ENCODE data around the gene ROBO1. TPM values are rescaled to one million over a fixed set of nuclear protein-coding genes. Genes with fewer than 3 reads are reported as not detected.

The ROBO1 gene
- total RNA-seq, 1 donor from 2014 or later: 3.1 TPM

DNA sequence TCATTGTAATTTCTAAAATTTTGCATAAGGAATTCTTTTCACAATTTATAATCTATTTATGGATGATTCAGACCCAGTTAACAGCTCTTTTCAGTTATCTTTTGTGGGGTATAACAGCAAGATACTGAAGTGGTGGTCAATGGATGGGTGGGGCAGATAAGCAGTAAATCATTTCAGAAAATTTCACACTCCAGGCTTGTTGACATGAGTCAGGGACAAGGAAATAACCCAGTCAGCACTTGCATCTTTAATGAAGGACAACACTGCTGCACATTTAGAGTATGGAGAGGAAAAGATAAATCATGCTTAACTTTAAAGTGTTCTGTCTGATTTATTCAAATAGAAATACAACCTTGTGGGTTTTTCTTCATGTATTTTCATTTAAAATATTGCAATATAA, 181.6 kb downstream of the ROBO1 start:
- Mint-ChIP-seq H3K27me3 (no peaks in the 10 kb centered on the region), H3K27ac (no peak overlapping the region), H3K4me1 (no peaks in the 10 kb centered on the region), H3K36me3 (ENCODE audit: low read depth) (no peaks in the 10 kb centered on the region), H3K9me3 (no peaks in the 10 kb centered on the region), H3K4me3 (no peak overlapping the region)
- ATAC-seq (ENCODE audit: low read depth) (no peak), DNase-seq (no peak)
- intact Hi-C loops (cut with micrococcal nuclease): no loop called here
- TF ChIP-seq, protein P1, sequence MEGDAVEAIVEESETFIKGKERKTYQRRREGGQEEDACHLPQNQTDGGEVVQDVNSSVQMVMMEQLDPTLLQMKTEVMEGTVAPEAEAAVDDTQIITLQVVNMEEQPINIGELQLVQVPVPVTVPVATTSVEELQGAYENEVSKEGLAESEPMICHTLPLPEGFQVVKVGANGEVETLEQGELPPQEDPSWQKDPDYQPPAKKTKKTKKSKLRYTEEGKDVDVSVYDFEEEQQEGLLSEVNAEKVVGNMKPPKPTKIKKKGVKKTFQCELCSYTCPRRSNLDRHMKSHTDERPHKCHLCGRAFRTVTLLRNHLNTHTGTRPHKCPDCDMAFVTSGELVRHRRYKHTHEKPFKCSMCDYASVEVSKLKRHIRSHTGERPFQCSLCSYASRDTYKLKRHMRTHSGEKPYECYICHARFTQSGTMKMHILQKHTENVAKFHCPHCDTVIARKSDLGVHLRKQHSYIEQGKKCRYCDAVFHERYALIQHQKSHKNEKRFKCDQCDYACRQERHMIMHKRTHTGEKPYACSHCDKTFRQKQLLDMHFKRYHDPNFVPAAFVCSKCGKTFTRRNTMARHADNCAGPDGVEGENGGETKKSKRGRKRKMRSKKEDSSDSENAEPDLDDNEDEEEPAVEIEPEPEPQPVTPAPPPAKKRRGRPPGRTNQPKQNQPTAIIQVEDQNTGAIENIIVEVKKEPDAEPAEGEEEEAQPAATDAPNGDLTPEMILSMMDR (IDR thresholded peaks at IDR 0.05): no peak
- CTCF ChIA-PET: no interaction called here
- POLR2A ChIA-PET: no interaction called here

DNA sequence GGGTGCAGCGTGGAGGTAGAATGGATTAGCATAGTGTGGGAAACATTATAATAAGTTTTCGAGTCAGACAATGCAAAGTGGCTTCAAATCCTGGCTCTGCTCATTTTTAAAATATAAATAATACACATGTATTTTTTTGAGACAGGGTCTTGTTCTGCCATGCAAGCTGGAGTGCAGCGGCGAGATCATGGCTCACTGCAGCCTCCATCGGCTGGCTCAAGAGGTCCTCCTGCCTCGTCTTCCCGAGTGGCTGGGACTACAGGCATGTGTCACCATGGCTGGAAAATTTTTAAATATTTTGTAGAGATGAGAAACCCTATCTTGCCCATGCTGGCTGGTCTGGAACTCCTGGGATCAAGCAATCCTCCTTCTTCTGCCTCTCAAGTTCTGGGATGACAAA, 194.9 kb downstream of the ROBO1 start:
- CTCF ChIA-PET: no interaction called here

DNA sequence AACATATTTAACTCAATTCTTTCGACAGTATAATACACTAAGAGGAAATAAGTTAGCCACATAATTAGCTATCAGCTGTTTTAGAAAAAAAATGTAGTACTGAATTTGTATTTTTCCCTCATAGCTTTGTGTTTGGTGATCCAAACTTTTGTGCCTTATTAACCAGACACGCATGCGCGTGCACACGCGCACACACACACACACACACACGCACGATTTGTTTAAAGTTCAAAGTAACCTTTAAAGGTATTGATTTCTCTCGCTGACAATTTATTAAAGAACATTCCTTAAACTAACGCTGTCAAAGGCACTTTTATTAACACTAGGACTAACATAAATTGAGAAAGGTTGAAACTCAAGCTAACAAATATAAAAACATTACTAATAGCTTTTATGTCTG, 198.9 kb downstream of the ROBO1 start:
- DNase-seq (no peak), ATAC-seq (ENCODE audit: low read depth) (no peak)
- Mint-ChIP-seq H3K4me1 (no peaks in the 10 kb centered on the region), H3K27ac (no peak overlapping the region), H3K9me3 (peaks cover 8% of the 10 kb centered on the region), H3K36me3 (ENCODE audit: low read depth) (no peaks in the 10 kb centered on the region), H3K4me3 (no peak overlapping the region), H3K27me3 (no peaks in the 10 kb centered on the region)
- ChIA-PET CTCF (no interaction called here), POLR2A (no interaction called here)
- TF ChIP-seq, protein P1 (IDR thresholded peaks at IDR 0.05): no peak
- intact Hi-C loops (cut with micrococcal nuclease): no loop called here

More for the DNA sequence above, 194.9 kb downstream of the ROBO1 start:
- Mint-ChIP-seq H3K4me3 (no peak overlapping the region), H3K36me3 (ENCODE audit: low read depth) (no peaks in the 10 kb centered on the region), H3K4me1 (no peaks in the 10 kb centered on the region), H3K27me3 (no peaks in the 10 kb centered on the region), H3K27ac (no peak overlapping the region), H3K9me3 (peaks cover 2% of the 10 kb centered on the region)
- POLR2A ChIA-PET: no interaction called here
- DNase-seq: no peak
- no peak for ATAC-seq (ENCODE audit: low read depth)
- intact Hi-C loops (cut with micrococcal nuclease): no loop called here
- TF ChIP-seq, protein P1 (IDR thresholded peaks at IDR 0.05): no peak

DNA sequence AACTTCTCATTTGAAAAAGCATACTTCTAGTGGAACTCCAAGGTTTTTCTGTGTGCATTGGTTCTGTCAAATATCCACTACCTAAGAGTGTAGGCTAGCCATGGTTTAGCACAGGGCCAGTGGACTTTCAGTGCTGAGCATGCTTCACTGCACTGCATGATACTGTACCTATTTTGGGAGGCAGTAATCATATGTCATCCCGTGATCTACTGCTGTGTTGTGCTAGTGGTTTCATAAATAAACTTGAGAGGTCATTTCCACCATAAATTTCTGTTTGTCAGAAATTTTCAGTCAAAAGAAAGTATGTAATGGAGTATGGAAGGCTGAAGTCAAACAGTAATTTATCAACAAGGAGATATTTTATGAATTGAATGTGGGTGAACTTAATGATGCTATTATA, 203.6 kb downstream of the ROBO1 start:
- intact Hi-C loops (cut with micrococcal nuclease): no loop called here
- ATAC-seq (ENCODE audit: low read depth) (no peak), DNase-seq (no peak)
- H3K27me3 Mint-ChIP-seq: no peaks in the 10 kb centered on the region
- TF ChIP-seq, protein P1 (IDR thresholded peaks at IDR 0.05): no peak
- no peak overlapping the region for H3K4me3 Mint-ChIP-seq
- ChIA-PET POLR2A (no interaction called here), CTCF (no interaction called here)
- no peak overlapping the region for H3K27ac Mint-ChIP-seq
- H3K4me1 Mint-ChIP-seq: no peaks in the 10 kb centered on the region
- no peaks in the 10 kb centered on the region for H3K36me3 Mint-ChIP-seq (ENCODE audit: low read depth)
- H3K9me3 Mint-ChIP-seq: peaks cover 10% of the 10 kb centered on the region

DNA sequence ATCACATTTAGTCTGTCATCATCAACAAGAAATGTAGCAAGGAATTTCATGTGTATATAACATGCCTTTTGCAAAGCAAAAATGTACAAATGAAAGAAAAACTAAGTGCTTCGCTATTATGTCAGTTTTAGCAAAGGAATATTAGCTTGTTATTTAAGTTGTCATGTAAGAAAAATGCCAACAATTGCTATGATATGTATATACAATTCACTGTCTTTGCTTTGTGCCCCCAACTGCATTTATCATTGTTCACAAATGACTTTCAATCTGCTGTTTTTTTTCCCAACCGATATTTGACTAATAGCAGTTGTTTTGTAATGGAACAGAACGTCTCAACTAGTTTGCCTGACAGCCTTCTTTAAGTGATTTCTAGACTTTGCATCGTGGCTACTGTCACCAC, 207.1 kb downstream of the ROBO1 start:
- Mint-ChIP-seq H3K4me1 (no peaks in the 10 kb centered on the region), H3K36me3 (ENCODE audit: low read depth) (no peaks in the 10 kb centered on the region), H3K9me3 (peaks cover 2% of the 10 kb centered on the region), H3K4me3 (no peak overlapping the region), H3K27me3 (no peaks in the 10 kb centered on the region), H3K27ac (no peak overlapping the region)
- ATAC-seq (ENCODE audit: low read depth): no peak
- CTCF ChIA-PET: no interaction called here
- POLR2A ChIA-PET: no interaction called here
- TF ChIP-seq, protein P1 (IDR thresholded peaks at IDR 0.05): no peak
- DNase-seq: no peak
- intact Hi-C loops (cut with micrococcal nuclease): no loop called here

Data from activated B cell treated with CpG ODN at 0.5 μM for 24 hours (primary cell).